HG03066 (cell line): ENCODE measurements around the gene CLDN12.

Experiments used
- ATAC-seq: cut with Tn5 transposase; IDR thresholded peaks from one replicate; pipeline ENCODE4 v1.9.1; 2021; ENCODE audit warnings: low read depth; ENCODE audit not compliant: unreplicated experiment

Gene CLDN12

GRCh38 chr7:90403174-90404113 lies at the start of gene CLDN12:
CLDN12 (plus strand) TSS chr7:90403461; CDS start chr7:90412677, 9,216 bp downstream.
- ATAC-seq = peak; percentile 93

- ATAC-seq = no peak
Measured at GRCh38 chr7:90383422-90383821, 19.8 kb upstream of the CLDN12 start.

- no peak for ATAC-seq
Measured at GRCh38 chr7:90383861-90384260, 19.4 kb upstream of the CLDN12 start.

- ATAC-seq = no peak
Measured at GRCh38 chr7:90384433-90384832, 18.8 kb upstream of the CLDN12 start.

- no peak for ATAC-seq
Measured at GRCh38 chr7:90387470-90388240, 15.6 kb upstream of the CLDN12 start.

GRCh38 chr7:90390926-90391325 lies 12.3 kb upstream of the CLDN12 start:
- no peak for ATAC-seq

GRCh38 chr7:90391488-90391887 lies 11.8 kb upstream of the CLDN12 start:
- no peak for ATAC-seq

- no peak for ATAC-seq
Measured at GRCh38 chr7:90396420-90396819, 6.8 kb upstream of the CLDN12 start.

- no peak for ATAC-seq
Measured at GRCh38 chr7:90401989-90402388, 1.3 kb upstream of the CLDN12 start.

- no peak for ATAC-seq
Measured at GRCh38 chr7:90402785-90403173, 482 bp upstream of the CLDN12 start.

- no peak for ATAC-seq
Measured at GRCh38 chr7:90404777-90405176, 1.5 kb downstream of the CLDN12 start.

- no peak for ATAC-seq
Measured at GRCh38 chr7:90407484-90407821, 4.2 kb downstream of the CLDN12 start.

- no peak for ATAC-seq
Measured at GRCh38 chr7:90408142-90408541, 4.9 kb downstream of the CLDN12 start.

GRCh38 chr7:90409667-90410066 lies 6.4 kb downstream of the CLDN12 start:
- no peak for ATAC-seq

- ATAC-seq = no peak
Measured at GRCh38 chr7:90411510-90411909, 8.2 kb downstream of the CLDN12 start.

GRCh38 chr7:90412458-90413184 lies 9.4 kb downstream of the CLDN12 start:
- no peak for ATAC-seq

GRCh38 chr7:90413185-90413528 lies 9.9 kb downstream of the CLDN12 start:
- ATAC-seq = no peak

GRCh38 chr7:90421651-90422050 lies 18.4 kb downstream of the CLDN12 start:
- no peak for ATAC-seq

- ATAC-seq = peak; percentile 96
Measured at GRCh38 chr7:90424720-90425119, 21.5 kb downstream of the CLDN12 start.

- ATAC-seq = no peak
Measured at GRCh38 chr7:90425376-90425775, 22.1 kb downstream of the CLDN12 start.
